Hippocampal formation (tissue), 2 donors: Measurements from ENCODE around the gene TTC12.

Experiments used
- DNase-seq, 2 donors: peaks; one replicate each; lab custom pipeline; 2025; lab: John Stamatoyannopoulos, UW

The TTC12 gene

DNA sequence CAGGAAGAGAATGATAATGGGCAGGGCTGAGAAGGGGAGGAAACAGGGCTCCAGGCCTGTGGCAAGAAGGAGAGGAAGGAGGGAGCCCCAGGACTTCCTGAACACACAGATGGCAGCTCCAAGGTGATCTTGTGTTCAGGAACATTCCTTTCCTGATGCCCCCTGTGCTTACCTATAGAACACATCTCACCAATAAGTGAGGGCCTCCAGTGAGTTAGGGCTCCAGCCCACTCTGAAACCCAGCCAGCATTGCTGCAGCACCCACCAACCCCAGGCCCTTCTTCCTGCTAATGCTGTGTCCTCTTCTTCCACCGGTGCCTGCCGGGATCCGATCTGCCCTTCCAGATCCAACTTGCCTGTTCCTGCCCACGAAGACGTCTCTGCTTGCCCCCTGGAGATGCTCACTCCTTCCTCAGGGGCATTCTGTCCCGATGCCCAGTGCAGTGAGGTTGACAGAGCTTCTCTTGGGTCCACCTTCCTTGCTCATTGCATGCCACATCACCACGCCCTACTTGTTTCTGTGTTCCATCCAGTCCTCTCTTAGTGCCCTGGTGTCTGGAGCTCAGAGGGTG, 90.6 kb downstream of the TTC12 start:
- no peak for DNase-seq

GRCh38 chr11:113405724-113406478, 91.5 kb downstream of the TTC12 start:
- DNase-seq, result no peak

DNA sequence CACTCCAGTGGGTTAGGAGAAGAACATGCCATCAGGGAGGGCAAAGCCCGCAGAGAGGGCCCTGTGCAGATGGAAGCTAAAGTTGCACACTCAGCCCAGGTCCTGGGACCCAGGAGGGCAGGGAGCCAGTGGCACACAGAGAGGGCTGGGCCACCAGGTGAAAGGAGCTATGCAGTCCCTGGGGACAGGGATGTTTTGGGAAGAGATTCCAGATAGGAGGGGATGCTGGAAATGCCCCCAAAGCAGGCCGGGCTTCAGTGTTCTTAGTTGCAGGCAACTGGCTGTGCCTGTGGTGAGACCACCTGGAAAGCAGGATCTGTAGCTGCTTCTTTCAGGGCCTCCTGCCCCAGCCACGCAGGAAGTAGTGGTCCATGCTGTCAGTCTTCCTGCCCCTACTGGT, 92.8 kb downstream of the TTC12 start:
- DNase-seq, result no peak

DNA sequence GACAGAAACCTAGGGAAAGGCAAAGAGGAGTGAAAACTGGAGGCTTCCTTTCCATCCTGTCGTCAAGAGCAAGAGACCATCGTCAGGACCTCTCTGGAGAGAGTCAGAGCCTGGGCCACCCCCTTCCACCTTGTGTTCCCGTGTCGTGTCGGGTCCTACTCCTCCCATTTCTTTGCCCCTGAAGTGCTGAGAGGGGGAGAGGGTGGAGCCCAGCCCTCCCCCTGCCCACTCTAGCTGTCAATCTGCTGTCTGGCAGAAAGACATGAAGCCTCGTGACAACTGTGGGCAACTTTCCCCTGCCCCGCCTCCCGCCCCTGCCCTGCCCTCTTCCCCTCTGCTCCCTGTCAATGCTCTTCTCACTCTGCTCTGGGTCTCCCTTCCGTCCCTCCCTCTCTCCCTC, 93.8 kb downstream of the TTC12 start:
- no peak for DNase-seq

GRCh38 chr11:113408887-113409286, 94.5 kb downstream of the TTC12 start:
- no peak for DNase-seq

GRCh38 chr11:113409526-113409925, 95.1 kb downstream of the TTC12 start:
- no peak for DNase-seq

DNA sequence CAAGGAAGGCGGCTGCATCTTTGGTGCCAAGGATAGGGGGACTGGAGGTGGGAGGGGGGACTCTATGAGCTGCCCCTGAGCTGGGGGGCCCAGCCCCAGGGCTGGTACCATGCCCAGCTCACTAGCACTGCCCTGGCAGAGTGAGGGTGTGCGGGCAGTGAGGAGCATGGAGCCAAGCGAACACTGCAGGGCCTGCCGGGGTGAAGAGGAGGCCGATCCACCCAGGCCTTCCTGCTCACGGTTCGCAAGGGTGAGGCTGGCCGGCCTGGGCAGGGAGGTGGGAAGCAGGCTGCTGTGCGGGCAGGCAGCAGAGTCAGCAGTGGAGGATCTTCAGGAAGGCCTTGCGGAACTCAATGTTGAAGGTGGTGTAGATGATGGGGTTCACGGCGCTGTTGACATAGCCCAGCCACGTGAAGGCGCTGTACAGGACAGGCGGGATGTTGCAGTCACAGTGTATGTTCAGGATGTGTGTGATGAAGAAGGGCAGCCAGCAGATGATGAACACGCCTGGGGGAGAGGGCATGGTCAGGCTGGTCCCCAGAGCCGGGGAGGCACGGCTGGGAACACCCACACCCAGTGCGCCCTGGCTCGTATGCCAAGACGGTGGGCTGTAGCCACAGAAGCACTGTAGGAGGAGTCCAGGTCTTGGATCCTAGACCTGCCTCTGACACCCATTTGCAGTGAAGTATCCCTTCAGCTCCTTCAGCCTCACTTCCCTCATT, 96.2 kb downstream of the TTC12 start:
- no peak for DNase-seq

DNA sequence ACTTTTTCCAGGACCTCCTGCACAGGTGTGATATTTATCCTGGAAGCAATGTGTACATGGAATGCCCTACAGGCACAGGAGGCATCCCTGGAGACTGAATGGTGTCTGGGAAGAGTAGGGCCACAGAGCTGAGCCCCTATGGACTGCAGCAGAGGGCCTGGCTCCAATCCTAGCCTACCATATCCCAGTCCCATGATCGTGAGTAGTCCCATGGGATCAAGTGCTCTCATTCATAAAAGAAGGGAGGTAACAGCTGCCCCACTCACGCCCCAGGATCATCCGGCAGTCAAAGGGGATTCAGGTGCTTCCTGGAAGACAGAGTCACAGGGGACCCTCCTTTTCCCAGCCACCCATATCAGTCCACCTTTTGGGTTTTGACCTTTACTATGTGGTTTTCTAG, 97.2 kb downstream of the TTC12 start:
- DNase-seq, result no peak

GRCh38 chr11:113412675-113413074, 98.3 kb downstream of the TTC12 start:
- no peak for DNase-seq

- DNase-seq, result no peak
These were observed 101.0 kb downstream of the TTC12 start for GRCh38 chr11:113415343-113415742.
